Measurements from ENCODE around the gene HS3ST5.

The HS3ST5 gene, protein sequence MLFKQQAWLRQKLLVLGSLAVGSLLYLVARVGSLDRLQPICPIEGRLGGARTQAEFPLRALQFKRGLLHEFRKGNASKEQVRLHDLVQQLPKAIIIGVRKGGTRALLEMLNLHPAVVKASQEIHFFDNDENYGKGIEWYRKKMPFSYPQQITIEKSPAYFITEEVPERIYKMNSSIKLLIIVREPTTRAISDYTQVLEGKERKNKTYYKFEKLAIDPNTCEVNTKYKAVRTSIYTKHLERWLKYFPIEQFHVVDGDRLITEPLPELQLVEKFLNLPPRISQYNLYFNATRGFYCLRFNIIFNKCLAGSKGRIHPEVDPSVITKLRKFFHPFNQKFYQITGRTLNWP

DNA sequence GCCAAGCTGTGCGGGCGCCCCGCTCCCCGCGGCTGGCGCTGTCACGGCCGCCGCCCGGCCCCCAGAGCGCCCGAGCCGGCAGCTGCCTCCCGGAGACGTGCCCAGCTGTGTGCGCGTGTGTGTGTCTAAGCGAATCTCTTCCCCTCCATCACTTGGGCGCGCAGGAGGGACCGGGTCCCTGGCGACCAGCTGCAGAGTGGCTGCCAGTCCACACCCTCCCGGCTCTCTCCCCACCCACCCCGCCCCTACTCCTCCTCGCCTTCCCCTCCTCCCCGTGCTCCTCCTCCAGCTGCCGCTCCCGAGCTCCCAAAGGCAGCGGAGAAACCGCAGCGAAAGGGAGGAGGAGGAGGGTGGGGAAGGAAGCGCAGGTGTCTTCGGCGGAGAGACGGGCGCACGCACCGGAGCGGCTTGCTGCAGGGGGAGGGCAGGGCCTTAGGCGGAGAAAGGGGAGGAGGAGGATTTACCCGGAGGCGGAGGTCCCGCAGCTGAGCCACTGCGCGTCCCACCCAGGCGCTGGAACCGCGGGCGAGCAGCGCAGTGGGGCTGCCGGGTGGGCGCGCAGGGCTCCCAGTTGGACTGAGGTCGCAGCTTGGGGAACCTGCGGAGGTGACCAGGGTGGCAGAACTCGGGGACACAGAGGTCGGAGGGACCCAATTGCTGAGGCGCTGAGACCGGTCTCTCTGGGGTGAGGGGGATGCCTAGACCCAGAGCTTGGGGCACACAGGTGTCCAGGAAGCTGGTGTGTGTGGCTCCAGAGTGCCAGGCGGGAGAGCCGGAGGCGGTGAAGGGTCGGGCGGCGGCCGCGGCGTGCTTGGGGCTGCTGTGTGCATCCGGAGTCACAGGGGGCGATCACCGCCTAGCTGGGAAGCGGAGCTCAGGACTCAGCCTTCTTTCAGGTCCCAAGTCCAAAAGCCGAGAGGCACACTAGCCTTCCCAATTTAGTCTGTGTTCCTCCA lies at the start of gene HS3ST5:
TSS of gene HS3ST5 (minus strand) at position 198 of the 956 bp plus-strand sequence. CDS start 280,178 bp downstream, outside the sequence.
- DNase-seq (ENCODE audit: low spot score) = no peak

DNA sequence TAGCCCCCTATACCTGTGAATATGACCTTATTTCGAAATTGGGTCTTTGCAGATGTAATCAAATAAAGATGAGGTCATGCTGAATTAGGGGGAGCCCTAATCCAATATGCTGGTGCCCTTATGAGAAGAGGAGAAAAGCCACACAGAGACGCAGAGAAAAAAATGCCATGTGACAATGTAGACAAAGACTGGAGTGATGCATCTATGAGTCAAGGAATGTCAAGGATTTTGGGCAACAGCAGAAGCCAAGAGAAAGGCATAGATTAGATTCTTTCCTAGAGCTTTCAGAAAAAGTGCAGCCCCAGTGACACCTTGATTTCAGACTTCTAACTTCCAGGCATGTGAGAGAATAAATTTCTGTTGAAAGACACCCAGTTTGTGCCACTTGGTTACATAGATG lies 47.4 kb upstream of the HS3ST5 start:
- no peak for DNase-seq (ENCODE audit: low spot score)

DNA sequence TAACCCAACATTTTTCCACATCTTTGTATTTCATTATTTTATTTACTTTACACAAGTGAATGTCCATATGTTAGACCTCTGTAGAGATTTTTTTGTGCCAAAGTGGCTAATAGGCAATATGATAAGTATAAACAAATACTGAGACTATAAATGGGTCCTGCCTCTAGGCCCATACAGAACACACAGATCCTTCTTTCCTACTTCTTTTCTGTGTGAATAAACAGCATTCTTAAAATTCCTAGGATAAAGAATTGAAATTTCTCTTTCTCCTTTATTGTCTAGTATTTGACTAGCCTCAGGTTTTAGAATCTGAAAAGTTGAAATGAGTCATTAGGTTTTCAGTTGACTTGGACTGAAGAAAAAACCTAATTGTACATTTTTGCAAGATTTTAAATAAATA lies 46.3 kb upstream of the HS3ST5 start:
- no peak for DNase-seq (ENCODE audit: low spot score)

DNA sequence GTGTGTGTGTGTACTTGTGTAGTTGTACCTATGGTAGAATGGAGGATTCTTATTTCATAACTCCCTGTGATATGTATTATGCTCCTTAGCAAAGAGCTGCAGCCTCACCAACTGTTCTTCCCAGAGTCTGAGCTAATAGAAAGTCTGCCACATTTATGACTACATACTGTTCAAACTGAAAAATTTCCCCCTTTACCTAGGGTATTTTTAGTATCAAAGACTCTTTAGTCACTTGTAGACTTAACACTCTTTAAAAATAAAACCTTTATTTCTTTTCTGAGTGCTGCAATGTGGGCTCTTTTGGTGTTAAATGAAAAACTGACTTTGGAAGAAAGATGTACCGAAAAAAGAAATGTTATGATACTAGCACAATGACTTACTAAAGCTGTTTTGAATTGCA lies 39.6 kb upstream of the HS3ST5 start:
- DNase-seq (ENCODE audit: low spot score) = no peak

DNA sequence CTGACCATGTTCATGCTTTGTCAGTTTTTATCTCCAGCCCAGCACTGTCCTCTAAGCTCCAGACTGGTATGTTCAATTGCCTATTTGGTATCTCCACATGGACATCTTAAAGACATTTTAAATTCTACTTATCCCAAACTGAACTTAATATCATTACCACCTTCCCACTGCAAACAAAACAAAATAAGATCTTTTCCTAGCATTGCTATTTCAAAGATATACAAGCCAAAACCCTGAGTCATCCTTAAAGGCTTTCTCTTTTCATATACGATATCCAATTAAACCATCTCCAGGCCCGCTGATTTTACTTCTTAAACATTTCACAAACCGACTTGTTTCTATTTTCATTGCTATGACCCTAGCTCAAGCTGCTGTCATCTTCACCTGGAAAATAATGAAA lies 35.1 kb upstream of the HS3ST5 start:
- DNase-seq (ENCODE audit: low spot score) = no peak

DNA sequence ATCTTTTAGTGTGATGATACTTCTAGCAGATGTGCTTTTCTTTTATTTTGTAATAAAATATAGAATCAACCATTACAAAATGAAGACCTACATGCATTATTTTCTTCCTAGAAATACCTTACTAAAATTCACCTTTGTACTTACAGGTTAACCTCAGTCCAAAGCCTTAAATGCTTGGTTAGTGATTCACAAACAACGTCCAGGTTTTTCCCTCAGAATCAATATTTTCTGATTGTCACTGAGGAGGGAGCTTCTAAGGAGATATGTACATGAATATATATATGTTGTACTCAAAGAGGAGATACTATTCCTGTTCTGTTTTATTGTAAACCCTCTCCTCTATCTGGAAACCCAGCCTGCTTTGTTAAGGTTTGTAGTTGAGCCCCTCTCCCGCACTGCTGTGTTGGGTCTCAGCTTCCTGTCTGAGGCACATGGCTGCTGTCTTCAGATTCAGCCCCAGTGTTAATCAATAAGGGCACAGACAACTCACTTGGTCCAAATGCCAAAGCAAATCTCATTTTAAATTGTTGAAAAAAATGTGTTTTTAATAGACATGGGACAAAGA lies 33.9 kb upstream of the HS3ST5 start:
- DNase-seq (ENCODE audit: low spot score) = no peak

DNA sequence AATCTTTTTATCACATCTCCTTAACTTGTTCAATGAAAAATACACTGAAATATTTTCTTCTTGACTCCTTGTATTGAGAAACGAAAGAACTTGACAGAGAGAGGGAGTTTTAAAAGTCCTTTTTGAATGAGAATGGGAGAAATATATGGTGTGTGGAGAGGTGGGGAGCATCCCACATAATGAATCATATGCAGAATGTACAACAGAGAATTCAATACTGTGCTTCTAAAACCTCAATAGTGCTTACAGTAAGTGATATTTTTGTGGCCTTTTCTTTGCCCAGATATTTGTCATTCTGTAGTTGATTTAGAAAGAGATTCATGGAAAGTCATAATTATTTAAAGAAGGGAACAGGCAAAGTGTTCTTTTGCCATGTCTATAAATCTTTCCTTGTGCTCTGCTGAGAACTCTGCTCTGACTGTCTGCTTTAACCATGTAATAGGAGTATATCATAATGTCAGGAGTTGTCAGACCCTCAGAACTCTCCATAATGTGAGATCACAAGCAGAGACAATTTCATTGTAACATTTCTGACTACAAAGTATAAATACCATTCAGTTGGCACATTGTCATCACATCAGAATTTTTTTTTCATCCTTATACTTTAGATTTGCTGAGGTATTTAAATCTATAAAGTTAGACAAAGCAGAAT lies 32.8 kb upstream of the HS3ST5 start:
- no peak for DNase-seq (ENCODE audit: low spot score)

DNA sequence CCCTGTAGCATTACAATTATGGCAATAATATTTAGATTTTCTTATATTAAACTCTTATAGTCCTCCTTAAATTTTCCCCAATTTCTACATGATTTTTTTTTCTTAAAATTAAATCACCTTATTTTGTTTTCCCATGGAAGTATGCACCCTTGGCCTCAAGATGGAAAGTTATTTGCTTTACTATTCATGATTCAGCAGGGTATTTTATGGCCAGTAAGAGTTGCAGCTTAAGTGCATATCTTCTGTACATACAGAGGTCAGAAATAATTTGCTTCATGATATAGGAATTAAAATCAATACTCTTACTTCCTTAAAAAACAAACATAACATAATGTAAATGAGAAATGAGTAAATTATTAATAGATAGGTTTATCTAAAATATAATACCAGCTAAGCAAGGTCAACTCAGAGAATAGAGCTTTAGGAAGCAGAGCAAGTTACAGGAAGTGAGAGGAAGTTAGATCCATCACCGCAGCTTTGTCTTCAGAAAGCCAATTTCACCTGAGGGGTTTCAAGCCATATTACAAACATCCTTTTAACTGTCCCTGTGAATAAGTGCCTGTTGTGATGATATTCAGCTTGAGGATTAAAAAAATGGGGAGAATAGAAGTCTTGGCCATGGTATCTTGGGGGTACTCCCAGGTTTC lies 24.6 kb upstream of the HS3ST5 start:
- DNase-seq (ENCODE audit: low spot score) = no peak

DNA sequence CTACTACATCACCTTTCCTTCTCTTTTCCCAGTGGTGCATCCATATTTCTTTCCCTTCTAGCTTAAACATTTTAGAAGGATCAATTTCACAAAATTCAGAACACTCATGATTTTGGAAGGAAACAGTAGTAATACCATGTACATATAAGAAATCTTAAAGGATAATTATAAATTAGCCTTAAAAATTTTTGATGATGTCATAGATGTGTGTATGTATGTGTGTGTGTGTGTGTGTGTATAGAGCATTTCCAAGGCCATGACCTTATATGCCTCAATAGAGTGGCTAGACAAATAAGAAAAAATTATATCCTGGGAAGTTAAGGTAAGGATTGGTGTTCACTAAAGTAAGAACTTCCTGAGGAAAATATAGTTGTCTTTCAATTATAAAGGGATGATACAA lies 24.1 kb upstream of the HS3ST5 start:
- DNase-seq (ENCODE audit: low spot score) = no peak

DNA sequence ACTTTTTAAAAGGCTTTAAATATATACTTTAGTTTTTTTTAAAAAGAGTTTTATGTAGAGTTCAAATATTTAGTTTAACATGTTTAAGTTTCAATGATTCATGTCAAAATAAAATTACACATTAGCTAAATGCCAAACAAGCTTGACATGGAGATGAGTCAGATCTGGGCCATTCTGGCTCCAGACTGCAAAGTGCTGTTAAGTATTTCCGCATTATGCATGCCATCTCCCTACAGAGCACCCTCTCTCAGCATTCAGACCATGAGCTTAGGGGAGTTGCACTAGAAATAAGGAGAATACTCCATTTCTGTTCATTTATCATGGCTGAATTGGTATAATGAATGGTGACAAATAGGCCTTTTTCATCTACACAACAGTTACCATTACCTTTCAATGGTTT lies 21.5 kb upstream of the HS3ST5 start:
- DNase-seq (ENCODE audit: low spot score) = no peak

DNA sequence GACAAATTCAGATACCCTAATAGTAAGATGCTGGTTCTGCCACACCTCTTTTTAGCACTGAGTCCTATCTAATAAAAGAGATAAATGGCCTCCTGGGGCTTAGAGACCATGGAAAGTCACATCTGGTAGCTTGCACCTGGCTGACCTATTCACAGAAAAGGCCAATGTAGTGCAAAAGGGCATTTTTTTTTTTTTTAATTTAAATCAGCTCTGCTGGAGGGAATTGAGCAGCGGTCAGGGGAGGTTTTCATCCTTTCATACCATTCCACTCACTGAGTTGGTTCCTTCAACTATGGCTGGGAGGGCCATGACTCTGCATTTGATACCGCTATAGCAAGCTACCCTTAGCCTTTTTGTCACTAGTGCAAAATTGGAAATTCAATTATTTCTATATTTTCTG lies 20.1 kb upstream of the HS3ST5 start:
- no peak for DNase-seq (ENCODE audit: low spot score)

DNA sequence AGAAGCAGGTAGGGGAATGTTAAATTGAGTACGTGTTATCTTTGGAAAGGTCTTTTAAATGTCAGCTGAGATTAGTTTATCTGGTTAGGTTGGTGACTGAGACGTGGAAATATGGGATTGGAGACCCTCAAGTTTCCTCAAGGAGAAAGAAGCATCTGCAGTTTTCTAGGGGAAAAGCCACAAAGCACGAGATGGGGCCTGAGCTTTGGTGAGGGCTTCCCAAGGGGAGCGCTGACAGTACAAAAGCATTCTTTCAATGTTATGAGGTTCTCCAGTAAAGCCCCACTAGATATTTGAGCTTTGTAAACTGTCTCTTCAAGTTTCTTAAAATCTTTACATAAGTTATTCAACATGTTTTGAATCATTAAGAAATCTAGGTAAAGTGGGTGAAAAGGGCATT lies 19.6 kb upstream of the HS3ST5 start:
- DNase-seq (ENCODE audit: low spot score) = no peak

DNA sequence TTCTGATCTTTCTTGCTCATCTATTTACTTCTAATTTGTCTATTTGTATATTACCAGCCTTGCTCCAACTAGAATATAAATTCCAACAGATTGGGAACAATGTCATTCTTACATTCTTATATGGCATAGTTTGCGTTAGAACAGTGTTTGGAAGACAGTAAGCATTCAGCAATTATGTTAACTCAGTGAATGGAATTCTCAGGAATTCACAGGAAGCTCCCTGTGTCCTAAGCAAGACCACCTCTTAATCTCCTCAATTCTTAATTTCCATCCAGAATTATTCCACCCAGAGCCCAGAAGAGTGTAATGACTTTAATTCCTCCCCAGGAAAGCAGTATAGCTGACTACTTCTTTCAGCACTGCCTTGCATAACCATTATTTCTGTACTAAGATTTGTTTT lies 18.2 kb upstream of the HS3ST5 start:
- DNase-seq (ENCODE audit: low spot score) = no peak

DNA sequence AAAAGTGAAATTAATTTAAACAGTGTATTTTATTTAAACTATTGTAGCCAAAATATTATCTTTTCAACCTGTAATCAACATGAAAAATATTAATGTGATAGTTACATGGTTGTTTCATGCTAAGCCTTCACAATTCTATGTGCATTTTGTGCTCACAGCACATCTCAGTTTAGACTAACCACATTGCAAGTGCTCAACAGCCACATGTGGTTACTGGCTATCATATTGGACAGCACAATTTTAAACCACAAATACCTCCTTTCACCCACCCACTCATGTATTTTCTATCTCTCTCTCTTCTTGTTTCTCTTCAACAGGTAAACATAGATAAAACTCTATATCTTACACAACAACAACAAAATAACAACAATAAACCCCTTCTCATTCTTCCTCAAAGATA lies 12.5 kb upstream of the HS3ST5 start:
- DNase-seq (ENCODE audit: low spot score) = no peak

DNA sequence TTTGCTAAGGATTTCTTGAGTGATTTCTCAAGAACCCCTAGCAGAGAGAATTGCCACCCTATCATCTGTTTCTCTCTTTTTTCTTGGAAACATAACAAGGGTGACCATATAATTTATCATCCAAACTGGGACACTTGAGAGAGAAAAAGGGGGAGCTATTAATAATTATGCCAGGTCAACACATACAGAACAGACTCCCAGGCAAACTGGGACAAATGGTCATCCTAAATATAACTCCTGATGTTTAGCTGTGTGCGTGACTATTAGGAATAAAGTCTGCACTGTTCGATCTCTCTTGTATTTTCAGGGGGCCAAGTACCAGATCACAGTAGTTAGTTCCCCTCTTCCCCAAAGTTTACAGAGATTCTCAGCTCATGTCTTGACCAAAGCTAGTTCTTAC lies 11.7 kb upstream of the HS3ST5 start:
- no peak for DNase-seq (ENCODE audit: low spot score)

DNA sequence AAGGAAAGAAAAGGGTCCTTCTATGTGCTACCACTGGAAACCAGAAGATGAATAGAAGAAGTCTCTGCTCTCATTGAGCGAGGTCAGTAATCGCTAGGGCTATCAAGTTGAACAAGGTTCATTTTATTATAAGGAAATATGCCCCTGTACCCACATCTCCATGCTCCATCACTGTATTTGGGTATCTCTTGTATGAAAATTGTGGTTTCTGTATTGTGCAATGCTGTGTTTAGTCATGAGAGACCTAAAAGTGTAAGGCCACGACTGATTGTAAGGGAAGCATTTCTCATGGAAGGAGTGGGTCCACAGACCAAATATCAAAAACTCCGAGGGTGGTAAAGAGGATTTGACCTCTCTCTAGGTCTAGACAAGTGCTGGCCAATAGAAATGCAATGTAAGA lies 3.6 kb upstream of the HS3ST5 start:
- no peak for DNase-seq (ENCODE audit: low spot score)

DNA sequence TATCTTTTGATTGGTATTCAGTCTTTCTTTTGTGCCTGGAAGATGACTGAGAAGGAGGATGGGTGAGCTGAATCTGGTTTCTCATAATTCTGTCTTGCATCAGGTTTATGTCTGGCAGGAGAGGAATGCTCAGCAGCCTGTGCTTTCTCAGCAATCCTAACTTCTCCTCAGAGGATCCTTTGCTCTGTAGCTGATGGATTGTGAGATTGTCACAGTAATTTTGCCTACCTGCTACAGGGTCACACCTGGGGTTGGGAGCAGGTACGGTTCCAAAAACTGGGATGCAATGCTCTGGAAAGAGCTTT lies 2.1 kb upstream of the HS3ST5 start:
- DNase-seq (ENCODE audit: low spot score) = no peak

DNA sequence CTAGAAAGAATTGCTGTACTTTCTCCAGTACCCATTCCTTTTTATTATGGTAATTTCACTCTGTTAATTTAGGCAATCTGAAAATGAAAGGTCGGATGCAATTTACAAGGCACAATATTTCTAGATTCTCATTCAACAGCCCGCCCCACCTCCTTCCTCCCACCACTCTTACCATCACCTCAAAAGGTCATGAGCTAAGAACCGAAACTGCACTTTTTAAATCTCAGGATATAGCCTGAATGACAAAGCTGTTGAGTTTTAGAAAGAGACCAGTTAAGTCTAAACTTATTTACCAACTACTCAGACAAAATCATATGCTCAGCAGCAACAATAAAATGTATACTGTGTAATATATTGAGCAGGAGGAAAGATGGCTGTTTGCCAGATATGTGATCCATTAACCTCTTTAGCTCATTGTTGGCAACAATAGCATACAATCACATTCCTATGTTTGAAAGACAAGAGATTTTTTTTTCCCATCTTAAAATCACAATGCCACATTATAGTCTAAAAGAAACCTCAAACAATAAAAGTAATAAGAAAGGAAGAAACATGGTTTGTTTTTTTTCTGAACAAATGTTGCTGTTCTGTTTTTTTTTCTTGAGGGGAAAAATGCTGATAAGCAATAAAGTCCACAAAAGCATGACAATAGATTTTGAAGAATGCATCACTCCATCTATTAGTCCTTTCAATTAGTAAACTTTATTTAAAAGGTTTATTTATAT lies 1.6 kb upstream of the HS3ST5 start:
- no peak for DNase-seq (ENCODE audit: low spot score)

DNA sequence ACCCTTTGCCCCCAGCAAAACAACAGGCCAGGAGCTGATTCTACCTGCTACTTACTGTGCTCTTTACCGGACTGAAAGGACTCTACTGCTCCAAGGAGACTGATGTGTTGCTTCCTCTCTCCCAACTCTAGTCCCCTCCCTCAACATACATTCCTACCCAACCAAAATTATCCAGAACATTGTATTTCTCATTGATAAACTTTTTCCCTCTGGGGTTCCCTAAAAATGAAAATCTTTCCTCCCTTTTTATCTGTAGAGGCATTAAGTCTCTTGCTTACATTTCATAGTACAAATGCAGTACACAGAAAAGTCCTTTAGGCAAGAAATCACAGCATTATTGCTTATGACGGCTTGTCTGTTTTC lies 940 bp upstream of the HS3ST5 start:
- no peak for DNase-seq (ENCODE audit: low spot score)

DNA sequence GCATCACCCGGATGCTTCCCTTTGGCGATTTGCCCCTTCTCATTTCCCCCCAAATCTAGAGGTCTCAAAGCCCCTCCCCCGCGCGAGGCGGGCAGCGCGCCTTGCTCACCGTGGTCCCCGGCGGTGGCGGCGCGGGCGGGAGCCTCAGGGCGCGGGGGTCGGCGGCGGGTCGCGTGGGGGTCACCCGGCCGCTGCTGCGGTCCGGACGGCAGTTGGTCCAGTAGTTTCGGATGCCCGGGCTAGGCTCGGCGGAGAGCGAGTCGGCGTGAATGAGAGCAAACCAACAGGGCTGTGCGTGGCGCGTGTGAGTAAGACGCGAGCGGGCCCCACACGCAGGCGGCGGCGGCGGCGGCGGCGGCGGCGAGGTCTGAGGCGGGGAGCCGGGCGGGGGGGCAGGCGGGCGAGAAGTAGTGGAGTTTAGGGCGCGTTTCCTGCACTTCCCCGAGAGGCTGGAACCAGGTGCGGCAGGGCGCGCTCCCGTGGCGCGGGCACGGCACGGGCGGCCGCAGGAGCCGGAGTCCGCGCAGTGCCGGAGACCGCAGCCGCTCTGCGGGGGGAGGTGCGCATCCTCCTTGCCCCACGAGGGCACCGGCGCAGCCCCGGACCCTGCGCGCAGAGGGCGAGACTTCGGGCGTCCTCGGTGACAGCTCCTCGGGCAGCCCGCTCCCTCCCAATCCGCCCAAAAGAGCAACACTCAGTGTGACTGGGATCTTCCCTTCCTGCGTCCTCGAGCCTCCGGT lies 567 bp downstream of the HS3ST5 start:
- DNase-seq (ENCODE audit: low spot score) = no peak

DNA sequence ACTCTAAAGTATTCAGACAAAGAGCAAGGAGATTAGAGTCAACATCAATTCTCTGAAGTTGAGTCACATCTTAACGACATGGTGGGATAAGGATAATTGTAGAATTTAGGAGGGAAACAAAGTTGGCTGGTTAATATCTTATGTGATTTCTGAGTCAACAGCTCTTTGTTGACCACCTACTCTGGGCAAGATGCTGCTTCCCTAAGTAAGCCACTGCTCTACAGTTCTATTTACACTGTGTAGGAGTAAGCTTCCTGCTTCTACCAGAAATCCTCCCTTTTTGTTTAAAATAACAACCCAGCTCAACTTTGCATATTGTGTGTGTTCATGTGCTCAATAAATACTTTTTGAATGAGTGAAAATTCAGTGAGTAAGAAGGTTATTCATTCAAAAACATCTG lies 3.1 kb downstream of the HS3ST5 start:
- no peak for DNase-seq (ENCODE audit: low spot score)

Data from CD4-positive, alpha-beta T cell treated with Interleukin-6 at 100 ng/mL for 8 hours (primary cell).